H1 (cell line): Measurements from ENCODE around the gene LMO4. TPM values are rescaled to one million over a fixed set of nuclear protein-coding genes. Genes with fewer than 3 reads are reported as not detected.

Experiments
- BACH1 ChIP-seq: IDR thresholded peaks from 2 replicates; pipeline ENCODE4 v1.6.1; 2012; ENCODE audit warnings: low read length, improper control_type of control experiment
- BRCA1 ChIP-seq: IDR thresholded peaks from 2 replicates; pipeline ENCODE4 v1.6.1; 2012; ENCODE audit warnings: low read depth, low read length, improper control_type of control experiment
- POU5F1 ChIP-seq: IDR thresholded peaks from 2 replicates; pipeline ENCODE4 v1.6.1; 2011; ENCODE audit warnings: low read depth, mild to moderate bottlenecking, low read length, moderate library complexity
- SIRT6 ChIP-seq: IDR thresholded peaks from one replicate; pipeline ENCODE4 v1.7.1; 2012; ENCODE audit warnings: low read length, inconsistent platforms
- SP4 ChIP-seq: IDR thresholded peaks from 2 replicates; pipeline ENCODE4 v1.6.1; 2012; ENCODE audit warnings: low read length, inconsistent platforms
- polyA plus RNA-seq, 7 experiments: library from polyadenylated mRNA; depleted of rRNA in 3 of 7; stranded (reverse) in 5 of 7; unstranded in 2 of 7; fragments of >200 nt in 5 of 7; fragments of 200-250 nt in 2 of 7; gene quantifications; 1 replicate in 5 of 7; 2 replicates in 1 of 7; 4 replicates in 1 of 7; pipeline versions ENCODE4 v1.2.1 to v1.2.3, GENCODE V29; 2011 to 2013; ENCODE audit warnings: missing spikeins in 2 of 7, mixed read lengths in 2 of 7
- total RNA-seq: library from RNA; stranded (reverse); fragmentation: NEBNext Ultra II Directional; extraction: Animal tissue kit (Norgen Biotek cat#: 25700); gene quantifications from 2 replicates; pipeline ENCODE4 v1.2.1, GENCODE V29; 2021

Gene LMO4
- total and polyA plus RNA-seq, 2 of the 8 experiments (the other 6 are each of a cell fraction or from before 2014, with no cell fraction given): 71.7 to 98.7 TPM

GRCh38 chr1:87344231-87344630 is 15.6 kb downstream of the LMO4 start (continued):
- TF ChIP-seq SIRT6 (no peak), BRCA1 (no peak), POU5F1 (no peak), SP4 (no peak), BACH1 (no peak)
